Stimulated activated naive CD8-positive, alpha-beta T cell treated with anti-CD3 and anti-CD28 coated beads, Interleukin-15, Interleukin-2, amounts not matched to agents 100 U/mL and 50 U/mL, for 24 hours (primary cell): ENCODE data around the gene P2RY2.
"Not testable (repeated sequence)": the region's sequence is repeated elsewhere in the genome, so short reads cannot be mapped to it uniquely, and the experiment has no call there.

Source experiments
- ATAC-seq: fragments of 150-1000 bp; cut with Tn5 transposase; one replicate; pipeline ENCODE4 v1.10.0; 2021
- DNase-seq: peaks from one replicate; pipeline ENCODE4 v3.0.0; 2021

The P2RY2 gene

GRCh38 chr11:73267906-73268540, 49.9 kb downstream of the P2RY2 start:
- no peak for DNase-seq
- no peak for ATAC-seq

- ATAC-seq (no peak), DNase-seq (no peak)
These were observed 50.7 kb downstream of the P2RY2 start for GRCh38 chr11:73268671-73269271.

- ATAC-seq (no peak), DNase-seq (no peak)
These were observed 51.5 kb downstream of the P2RY2 start for GRCh38 chr11:73269459-73270015.

- ATAC-seq, result no peak
- no peak for DNase-seq
These were observed 52.2 kb downstream of the P2RY2 start for GRCh38 chr11:73270016-73270854.

- ATAC-seq (no peak), DNase-seq (no peak)
These were observed 52.9 kb downstream of the P2RY2 start for GRCh38 chr11:73270855-73271477.

GRCh38 chr11:73271478-73271865, 53.4 kb downstream of the P2RY2 start:
- DNase-seq, ATAC-seq: not testable (repeated sequence)

GRCh38 chr11:73271936-73272679, 54.0 kb downstream of the P2RY2 start, which contains the start of gene P2RY6:
TSS of gene P2RY6 (plus strand) at chr11:73272338. CDS start at chr11:73296519, 24,181 bp downstream.
- ATAC-seq (no peak), DNase-seq (no peak)

- no peak for ATAC-seq
- no peak for DNase-seq
These were observed 54.6 kb downstream of the P2RY2 start for GRCh38 chr11:73272680-73273038.

- ATAC-seq (no peak), DNase-seq (no peak)
These were observed 55.3 kb downstream of the P2RY2 start for GRCh38 chr11:73273222-73273895.

- not testable (repeated sequence) for ATAC-seq, DNase-seq
These were observed 56.1 kb downstream of the P2RY2 start for GRCh38 chr11:73274191-73274590.

- DNase-seq (no peak), ATAC-seq (no peak)
These were observed 56.8 kb downstream of the P2RY2 start for GRCh38 chr11:73274722-73275380.

GRCh38 chr11:73275381-73275750, 57.3 kb downstream of the P2RY2 start:
- DNase-seq (no peak), ATAC-seq (no peak)

- DNase-seq (no peak), ATAC-seq (no peak)
These were observed 59.4 kb downstream of the P2RY2 start for GRCh38 chr11:73277467-73277866.

- ATAC-seq (no peak), DNase-seq (no peak)
These were observed 62.5 kb downstream of the P2RY2 start for GRCh38 chr11:73280626-73281025.

- no peak for DNase-seq
- no peak for ATAC-seq
These were observed 63.2 kb downstream of the P2RY2 start for GRCh38 chr11:73281201-73281741.

GRCh38 chr11:73281796-73282660, 63.9 kb downstream of the P2RY2 start:
- DNase-seq (no peak), ATAC-seq (no peak)

- DNase-seq (no peak), ATAC-seq (no peak)
These were observed 65.4 kb downstream of the P2RY2 start for GRCh38 chr11:73283276-73284000.

- ATAC-seq (no peak), DNase-seq (no peak)
These were observed 66.0 kb downstream of the P2RY2 start for GRCh38 chr11:73284106-73284505.

GRCh38 chr11:73285721-73286120, 67.6 kb downstream of the P2RY2 start:
- ATAC-seq (no peak), DNase-seq (no peak)
